HepG2 (cell line): ENCODE data around the gene UBQLN4. TPM values are rescaled to one million over a fixed set of nuclear protein-coding genes. Genes with fewer than 3 reads are reported as not detected.
A peak's percentile ranks its signal among the peaks of the same experiment; 100 is the strongest.

Source experiments
- BCL3 ChIP-seq: sonication (generic); formaldehyde crosslinking; IDR thresholded peaks from 2 replicates; pipeline ENCODE4 v1.5.1; 2020; ENCODE audit warnings: mild to moderate bottlenecking, missing genetic modification reagents, moderate library complexity
- CAMTA2 ChIP-seq: sonication (generic); formaldehyde crosslinking; IDR thresholded peaks from 2 replicates; pipeline ENCODE4 v1.4.0; 2020; ENCODE audit warnings: mild to moderate bottlenecking, missing genetic modification reagents, borderline replicate concordance
- CCDC6 ChIP-seq: sonication (generic); formaldehyde crosslinking; IDR thresholded peaks from 2 replicates; pipeline ENCODE4 v1.8.1; 2022; ENCODE audit warnings: mild to moderate bottlenecking, missing genetic modification reagents, moderate library complexity
- CTCF ChIP-seq: sonication (generic); formaldehyde crosslinking; IDR thresholded peaks from 2 replicates; pipeline ENCODE4 v1.5.0; 2020; ENCODE audit warnings: mild to moderate bottlenecking, missing genetic modification reagents, moderate library complexity
- ETS1 ChIP-seq: sonication (generic); formaldehyde crosslinking; IDR thresholded peaks from 2 replicates; pipeline ENCODE4 v1.4.0; 2020; ENCODE audit warnings: missing genetic modification reagents
- FOXO1 ChIP-seq: sonication (generic); formaldehyde crosslinking; IDR thresholded peaks from 2 replicates; pipeline ENCODE4 v1.4.0; 2020; ENCODE audit warnings: missing genetic modification reagents
- GPBP1L1 ChIP-seq: sonication (generic); formaldehyde crosslinking; IDR thresholded peaks from 2 replicates; pipeline ENCODE4 v1.5.0; 2020; ENCODE audit warnings: mild to moderate bottlenecking, missing genetic modification reagents
- KDM5B ChIP-seq: sonication (generic); formaldehyde crosslinking; IDR thresholded peaks from 2 replicates; pipeline ENCODE4 v1.4.0; 2020; ENCODE audit warnings: missing genetic modification reagents, mild to moderate bottlenecking, borderline replicate concordance
- MLX ChIP-seq: IDR thresholded peaks from 2 replicates; pipeline ENCODE4 v1.6.1; 2016
- MXD3 ChIP-seq: IDR thresholded peaks from 2 replicates; pipeline ENCODE4 v1.6.1; 2016; ENCODE audit warnings: mild to moderate bottlenecking, missing biosample characterization, missing genetic modification reagents
- POLR2A ChIP-seq, 2 experiments: IDR thresholded peaks; 2 replicates each; pipeline ENCODE4 v1.6.1; 2011; ENCODE audit warnings: low read depth in 2 of 2, low read length in 2 of 2, mild to moderate bottlenecking in 1 of 2, moderate library complexity in 1 of 2; ENCODE audit not compliant: insufficient read depth in 1 of 2
- POLR2AphosphoS5 ChIP-seq: IDR thresholded peaks from 2 replicates; pipeline ENCODE4 v1.6.1; 2012; ENCODE audit warnings: low read depth, low read length
- PTBP1 ChIP-seq: fragments of 200-400 bp; formaldehyde crosslinking; IDR thresholded peaks from 2 replicates; pipeline ENCODE4 v1.6.1; 2018; ENCODE audit warnings: low read length, low read depth; ENCODE audit not compliant: poor library complexity, severe bottlenecking
- SNAPC4 ChIP-seq: sonication (generic); formaldehyde crosslinking; IDR thresholded peaks from 2 replicates; pipeline ENCODE4 v1.4.0; 2020; ENCODE audit warnings: mild to moderate bottlenecking, missing genetic modification reagents
- ZNF550 ChIP-seq: sonication (generic); formaldehyde crosslinking; IDR thresholded peaks from 2 replicates; pipeline ENCODE4 v1.4.0; 2020; ENCODE audit warnings: mild to moderate bottlenecking, missing genetic modification reagents, borderline replicate concordance
- ZNF564 ChIP-seq: sonication (generic); formaldehyde crosslinking; IDR thresholded peaks from 2 replicates; pipeline ENCODE4 v1.8.1; 2023; ENCODE audit warnings: mild to moderate bottlenecking, missing genetic modification reagents
- ZNF614 ChIP-seq: IDR thresholded peaks from 2 replicates; pipeline ENCODE4 v1.6.1; 2018; ENCODE audit warnings: missing biosample characterization, missing genetic modification reagents, inconsistent platforms, borderline replicate concordance
- polyA plus RNA-seq, 8 experiments: library from polyadenylated mRNA; depleted of rRNA in 3 of 8; stranded (reverse) in 7 of 8; unstranded in 1 of 8; fragments of >200 nt; fragmentation: Illumina TruSeq in 4 of 8; extraction: Trizol in 4 of 8; gene quantifications; 2 replicates each; pipeline versions ENCODE4 v1.2.1 to v1.2.3, GENCODE V29; 2011 to 2016; ENCODE audit warnings: low read depth in 4 of 8, missing spikeins in 1 of 8, mixed read lengths in 1 of 8; ENCODE audit not compliant: insufficient read depth in 1 of 8
- total RNA-seq, 5 experiments: library from RNA; depleted of rRNA; stranded (reverse); fragments of >200 nt; fragmentation: Illumina TruSeq; extraction: Trizol; gene quantifications; 2 replicates each; pipeline ENCODE4 v1.2.3, GENCODE V29; 2016; ENCODE audit warnings: low read depth in 1 of 5

Gene UBQLN4
- total and polyA plus RNA-seq, 2 of the 13 experiments (the other 11 are each of a cell fraction or from before 2014, with no cell fraction given) = 31.5 to 39.8 TPM

- TF ChIP-seq CTCF (CRISPR knock-in tag) = peak; percentile 66
- no peak for TF ChIP-seq ZNF550 (CRISPR knock-in tag)
- TF ChIP-seq PTBP1 = no peak
- peak in 1 of 2 experiments; percentile 58; a peak in 2 of 4 replicates for TF ChIP-seq POLR2A (IDR thresholded peaks at IDR 0.05; ENCODE audit: insufficient read depth in 1 of 2, low read depth in 2 of 2, low read length in 2 of 2)
- TF ChIP-seq SNAPC4 (CRISPR knock-in tag) = no peak
- TF ChIP-seq ZNF564 (CRISPR knock-in tag) = no peak
- peak; percentile 6; the same call in 1 of the 2 replicates for TF ChIP-seq MLX (CRISPR knock-in tag)
- no peak for TF ChIP-seq ETS1
- TF ChIP-seq POLR2AphosphoS5 = peak; percentile 11; the same call in 1 of the 2 replicates
- no peak for TF ChIP-seq MXD3 (CRISPR knock-in tag)
- 0 out of 2 replicates have a peak, but pooled peaks have one; percentile 20 for TF ChIP-seq KDM5B (CRISPR knock-in tag)
- peak; percentile 2; the same call in 1 of the 2 replicates for TF ChIP-seq ZNF614
- no peak for TF ChIP-seq CAMTA2 (CRISPR knock-in tag)
- no peak for TF ChIP-seq FOXO1
- no peak for TF ChIP-seq BCL3 (CRISPR knock-in tag)
- no peak for TF ChIP-seq GPBP1L1 (CRISPR knock-in tag)
- 0 out of 2 replicates have a peak, but pooled peaks have one; percentile 29 for TF ChIP-seq CCDC6 (CRISPR knock-in tag)
These were observed at the start of gene UBQLN4 (continued) for GRCh38 chr1:156053768-156054499.
